OCI-M2 (cell line): ENCODE data around the gene NEU3.
A peak's percentile ranks its signal among the peaks of the same experiment; 100 is the strongest.
"Not testable (repeated sequence)": the region's sequence is repeated elsewhere in the genome, so short reads cannot be mapped to it uniquely, and the experiment has no call there.

Experiments
- DNase-seq: peaks from one replicate; lab custom pipeline; 2025; ENCODE audit not compliant: unreplicated experiment; lab: John Stamatoyannopoulos, UW

The NEU3 gene

GRCh38 chr11:75028724-75029123 is 40.0 kb downstream of the NEU3 start:
- DNase-seq, result no peak

- DNase-seq, result no peak
Observed at GRCh38 chr11:75029836-75030631, 41.3 kb downstream of the NEU3 start.

GRCh38 chr11:75031224-75031753 is 42.6 kb downstream of the NEU3 start:
- peak; percentile 67 for DNase-seq

GRCh38 chr11:75031771-75032549 is 43.2 kb downstream of the NEU3 start:
- DNase-seq, result no peak

GRCh38 chr11:75032550-75032935 is 43.8 kb downstream of the NEU3 start:
- no peak for DNase-seq

GRCh38 chr11:75033916-75034315 is 45.2 kb downstream of the NEU3 start:
- no peak for DNase-seq

- no peak for DNase-seq
Observed at GRCh38 chr11:75035256-75035655, 46.5 kb downstream of the NEU3 start.

GRCh38 chr11:75035911-75036565 is 47.3 kb downstream of the NEU3 start:
- no peak for DNase-seq

GRCh38 chr11:75040167-75040770 is 51.5 kb downstream of the NEU3 start:
- no peak for DNase-seq

GRCh38 chr11:75041263-75041662 is 52.5 kb downstream of the NEU3 start:
- DNase-seq, result no peak

- not testable (repeated sequence) for DNase-seq
Observed at GRCh38 chr11:75041821-75042220, 53.1 kb downstream of the NEU3 start.

- not testable (repeated sequence) for DNase-seq
Observed at GRCh38 chr11:75044381-75045170, 55.8 kb downstream of the NEU3 start.

GRCh38 chr11:75046668-75047067 is 57.9 kb downstream of the NEU3 start:
- DNase-seq, result not testable (repeated sequence)

- no peak for DNase-seq
Observed at GRCh38 chr11:75047191-75047590, 58.5 kb downstream of the NEU3 start.

GRCh38 chr11:75049501-75050266 is 61.0 kb downstream of the NEU3 start:
- not testable (repeated sequence) for DNase-seq

- no peak for DNase-seq
Observed at GRCh38 chr11:75050516-75050915, 61.8 kb downstream of the NEU3 start.

- no peak for DNase-seq
Observed at GRCh38 chr11:75051043-75051442, 62.3 kb downstream of the NEU3 start.

GRCh38 chr11:75052457-75052856 is 63.7 kb downstream of the NEU3 start:
- no peak for DNase-seq

GRCh38 chr11:75055511-75055910 is 66.8 kb downstream of the NEU3 start:
- DNase-seq, result no peak

- DNase-seq, result no peak
Observed at GRCh38 chr11:75056814-75057213, 68.1 kb downstream of the NEU3 start.
